Activated CD8-positive, alpha-beta T cell treated with anti-CD3 and anti-CD28 coated beads, Interleukin-2, amount 10 ng/mL, durations not matched to agents 7 days and 5 days (primary cell): ENCODE data around the gene TENT4B. TPM values are rescaled to one million over a fixed set of nuclear protein-coding genes. Genes with fewer than 3 reads are reported as not detected.
A peak's percentile ranks its signal among the peaks of the same experiment; 100 is the strongest.

Experiments used
- ATAC-seq: fragments of 150-1000 bp; cut with Tn5 transposase; one replicate; pipeline ENCODE4 v1.10.0; 2021; ENCODE audit warnings: moderate library complexity
- CTCF ChIA-PET: fragments of 350-600 bp; sonication (Branson Sonifier 250); formaldehyde crosslinking; loops from one replicate; lab custom pipeline; 2021; ENCODE audit warnings: antibody characterized with exemption; lab: Charles Lee
- POLR2A ChIA-PET: fragments of 350-600 bp; sonication (Branson Sonifier 250); formaldehyde crosslinking; loops from one replicate; lab custom pipeline; 2021; ENCODE audit warnings: antibody characterized with exemption; lab: Charles Lee
- DNase-seq: peaks from one replicate; pipeline ENCODE4 v3.0.0-alpha.2; 2020
- H3K27ac Mint-ChIP-seq: one replicate; pipeline ENCODE4 v1.8.0; 2021; ENCODE audit warnings: mild to moderate bottlenecking, mixed read lengths
- H3K27me3 Mint-ChIP-seq: one replicate; pipeline ENCODE4 v1.8.0; 2021; ENCODE audit warnings: low read depth, mixed read lengths
- H3K36me3 Mint-ChIP-seq: one replicate; pipeline ENCODE4 v1.8.0; 2021; ENCODE audit warnings: low read depth, mixed read lengths
- H3K4me1 Mint-ChIP-seq: one replicate; pipeline ENCODE4 v1.8.0; 2021; ENCODE audit warnings: low read depth, mixed read lengths
- H3K4me3 Mint-ChIP-seq: one replicate; pipeline ENCODE4 v1.8.0; 2021; ENCODE audit warnings: mild to moderate bottlenecking, mixed read lengths
- H3K9me3 Mint-ChIP-seq: one replicate; pipeline ENCODE4 v1.8.0; 2022; ENCODE audit warnings: mixed read lengths; ENCODE audit not compliant: insufficient read depth
- total RNA-seq, 2 experiments: library from RNA; stranded (reverse); gene quantifications; one replicate each; pipeline ENCODE4 v1.2.3, GENCODE V29; 2021

The TENT4B gene
- total RNA-seq, 2 experiments from 2014 or later: 17.3 to 18.0 TPM

- ChIA-PET POLR2A (interaction anchor here (0.7 to 3.2 kb wide), 21 partner anchors 8 to 409 kb away, joined by 3 to 18 read pairs (median 3); partner anchors contain the start of genes ADCY7 and HEATR3), CTCF (interaction anchor here (0.9 to 3.4 kb wide), 24 partner anchors 8 to 393 kb away, joined by 3 to 23 read pairs (median 6); partner anchors contain the start of genes ADCY7 and CNEP1R1)
- peaks cover 98% of the 10 kb centered on the region for H3K4me1 Mint-ChIP-seq
- H3K36me3 Mint-ChIP-seq: peaks cover 78% of the 10 kb centered on the region
- ATAC-seq (peak; percentile 65), DNase-seq (peak; percentile 75)
- no peaks in the 10 kb centered on the region for H3K9me3 Mint-ChIP-seq
- peak overlapping the region; percentile 79 for H3K4me3 Mint-ChIP-seq
- peak overlapping the region; percentile 98 for H3K27ac Mint-ChIP-seq
- H3K27me3 Mint-ChIP-seq: no peaks in the 10 kb centered on the region
Measured at GRCh38 chr16:50274326-50275097, 121.4 kb downstream of the TENT4B start.

DNA sequence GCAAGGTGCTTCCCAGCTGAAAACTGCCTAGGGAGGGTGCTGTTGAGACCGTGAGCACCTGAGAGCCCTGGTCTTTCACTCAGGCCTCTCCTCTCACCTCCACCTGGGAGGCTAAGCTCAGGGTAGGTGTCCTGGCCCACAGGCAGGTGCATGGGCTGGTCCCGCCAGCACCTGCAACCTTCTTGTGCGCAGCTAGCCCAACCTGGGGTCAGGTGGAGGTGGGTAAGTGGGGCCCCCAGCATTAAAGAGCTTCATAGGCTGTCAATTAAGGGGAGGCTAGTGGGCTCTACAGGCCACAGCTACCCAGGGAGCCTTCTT, 122.0 kb downstream of the TENT4B start:
- no peak for DNase-seq
- ChIA-PET POLR2A (interaction anchor here (0.7 to 3.2 kb wide), 17 partner anchors 10 to 408 kb away, joined by 3 to 18 read pairs (median 4); partner anchors contain the start of genes ADCY7, CNEP1R1 and HEATR3), CTCF (interaction anchor here (0.9 to 3.4 kb wide), 22 partner anchors 8 to 392 kb away, joined by 3 to 23 read pairs (median 6); partner anchors contain the start of genes ADCY7 and CNEP1R1)
- H3K36me3 Mint-ChIP-seq: peaks cover 79% of the 10 kb centered on the region
- H3K9me3 Mint-ChIP-seq: no peaks in the 10 kb centered on the region
- peaks cover 98% of the 10 kb centered on the region for H3K4me1 Mint-ChIP-seq
- H3K27me3 Mint-ChIP-seq: no peaks in the 10 kb centered on the region
- H3K27ac Mint-ChIP-seq: peak overlapping the region; percentile 98
- H3K4me3 Mint-ChIP-seq: peak overlapping the region; percentile 79
- no peak for ATAC-seq

- Mint-ChIP-seq H3K27ac (peak overlapping the region; percentile 98), H3K27me3 (no peaks in the 10 kb centered on the region), H3K36me3 (peaks cover 79% of the 10 kb centered on the region), H3K4me3 (peak overlapping the region; percentile 79), H3K4me1 (peaks cover 98% of the 10 kb centered on the region), H3K9me3 (no peaks in the 10 kb centered on the region)
- ChIA-PET CTCF (interaction anchor here (0.9 to 3.4 kb wide), 18 partner anchors 10 to 392 kb away, joined by 3 to 23 read pairs (median 6); partner anchors contain the start of genes ADCY7 and CNEP1R1), POLR2A (interaction anchor here (0.7 to 3.2 kb wide), 10 partner anchors 9 to 408 kb away, joined by 3 to 18 read pairs (median 4); partner anchors contain the start of genes ADCY7 and CNEP1R1)
- ATAC-seq: no peak
- DNase-seq: no peak
Measured at GRCh38 chr16:50275428-50276325, 122.6 kb downstream of the TENT4B start.

DNA sequence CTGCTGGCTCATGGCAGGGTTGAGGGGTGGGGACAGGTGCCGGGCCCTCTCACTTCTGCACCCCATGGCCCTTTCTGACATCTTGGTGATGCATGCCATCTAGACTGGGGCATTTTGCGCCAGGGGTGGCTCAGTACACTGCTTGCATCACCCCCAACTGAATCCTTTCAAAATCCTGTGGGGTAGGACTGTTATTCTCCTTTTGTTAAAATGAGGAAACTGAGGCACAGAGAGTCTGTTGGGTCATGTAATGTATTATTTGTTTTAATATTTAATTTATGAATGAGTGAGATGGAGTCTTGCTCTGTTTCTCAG, 123.2 kb downstream of the TENT4B start:
- peaks cover 73% of the 10 kb centered on the region for H3K36me3 Mint-ChIP-seq
- H3K27ac Mint-ChIP-seq: peak overlapping the region; percentile 98
- no peak overlapping the region for H3K4me3 Mint-ChIP-seq
- ChIA-PET CTCF (interaction anchor here (3.1 to 3.4 kb wide), 3 partner anchors 50 to 251 kb away, joined by 14 to 23 read pairs (median 19); partner anchors contain the start of gene CNEP1R1), POLR2A (interaction anchor here (0.9 kb wide), 1 partner anchor 9 kb away, joined by 3 read pairs; no protein-coding TSS in a partner anchor)
- DNase-seq (no peak), ATAC-seq (no peak)
- peaks cover 98% of the 10 kb centered on the region for H3K4me1 Mint-ChIP-seq
- H3K9me3 Mint-ChIP-seq: no peaks in the 10 kb centered on the region
- H3K27me3 Mint-ChIP-seq: no peaks in the 10 kb centered on the region

DNA sequence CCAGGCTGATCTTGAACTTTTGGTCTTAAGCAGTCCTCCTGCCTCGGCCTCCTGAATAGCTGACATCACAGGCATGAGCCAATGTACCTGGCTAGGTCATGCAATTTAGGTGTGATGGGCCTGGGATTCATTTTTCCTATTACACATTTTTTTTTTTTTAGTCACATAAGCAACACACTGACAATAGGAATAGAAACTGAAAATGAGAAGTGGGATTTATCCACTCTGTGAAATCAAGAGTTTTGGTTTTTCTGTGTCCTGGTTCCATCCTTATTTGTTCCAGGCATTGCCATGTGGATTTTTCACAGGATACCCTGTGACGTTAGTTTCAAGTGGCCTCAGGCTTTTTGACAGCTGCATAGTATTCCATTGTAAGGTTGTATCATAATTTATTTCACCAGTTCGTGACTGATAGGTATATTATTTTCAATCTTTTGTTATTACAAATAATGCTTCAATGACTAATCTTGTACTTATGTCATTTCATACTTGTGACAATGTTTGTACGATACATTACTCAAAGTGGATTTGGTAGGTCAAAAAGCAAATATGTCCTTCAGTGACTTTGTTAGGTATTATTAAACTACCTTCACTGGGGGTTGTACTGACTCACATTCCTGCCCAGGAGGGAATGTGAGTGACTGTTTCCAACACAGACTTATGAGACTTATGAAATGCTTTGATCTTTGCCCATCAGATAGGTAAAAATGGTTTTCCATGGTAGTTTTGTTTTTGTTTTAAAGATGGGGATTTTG, 123.9 kb downstream of the TENT4B start:
- no peak for ATAC-seq
- peak overlapping the region; percentile 86 for H3K27ac Mint-ChIP-seq
- peaks cover 98% of the 10 kb centered on the region for H3K4me1 Mint-ChIP-seq
- POLR2A ChIA-PET: interaction anchor here (0.6 to 1.0 kb wide), 4 partner anchors 10 to 492 kb away, joined by 3 read pairs; no protein-coding TSS in a partner anchor
- CTCF ChIA-PET: interaction anchor here (1.1 to 3.3 kb wide), 6 partner anchors 11 to 252 kb away, joined by 3 to 13 read pairs (median 7); partner anchors contain the start of genes ADCY7 and CNEP1R1
- peaks cover 67% of the 10 kb centered on the region for H3K36me3 Mint-ChIP-seq
- no peak for DNase-seq
- H3K9me3 Mint-ChIP-seq: no peaks in the 10 kb centered on the region
- H3K4me3 Mint-ChIP-seq: peak overlapping the region; percentile 56
- H3K27me3 Mint-ChIP-seq: no peaks in the 10 kb centered on the region

- CTCF ChIA-PET: interaction anchor here (0.6 to 3.3 kb wide), 11 partner anchors 8 to 387 kb away, joined by 3 to 13 read pairs (median 4); partner anchors contain the start of genes ADCY7 and CNEP1R1
- peak overlapping the region; percentile 86 for H3K27ac Mint-ChIP-seq
- H3K27me3 Mint-ChIP-seq: no peaks in the 10 kb centered on the region
- no peaks in the 10 kb centered on the region for H3K9me3 Mint-ChIP-seq
- peaks cover 98% of the 10 kb centered on the region for H3K4me1 Mint-ChIP-seq
- POLR2A ChIA-PET: interaction anchor here (2.6 kb wide), 1 partner anchor 12 kb away, joined by 8 read pairs; the partner anchor contains the start of gene ADCY7
- DNase-seq (no peak), ATAC-seq (no peak)
- H3K4me3 Mint-ChIP-seq: peak overlapping the region; percentile 56
- peaks cover 63% of the 10 kb centered on the region for H3K36me3 Mint-ChIP-seq
Measured at GRCh38 chr16:50278251-50278650, 125.1 kb downstream of the TENT4B start.

GRCh38 chr16:50279504-50279865, 126.4 kb downstream of the TENT4B start:
- no peak for ATAC-seq
- Mint-ChIP-seq H3K36me3 (peaks cover 66% of the 10 kb centered on the region), H3K4me1 (peaks cover 98% of the 10 kb centered on the region), H3K4me3 (no peak overlapping the region), H3K9me3 (no peaks in the 10 kb centered on the region), H3K27me3 (no peaks in the 10 kb centered on the region), H3K27ac (no peak overlapping the region)
- no peak for DNase-seq
- CTCF ChIA-PET: interaction anchor here (0.9 to 3.3 kb wide), 5 partner anchors 29 to 76 kb away, joined by 3 to 13 read pairs (median 5); no protein-coding TSS in a partner anchor
- POLR2A ChIA-PET: interaction anchor here (1.2 to 2.6 kb wide), 2 partner anchors 13 to 34 kb away, joined by 4 to 8 read pairs; partner anchors contain the start of gene ADCY7

GRCh38 chr16:50280932-50281331, 127.8 kb downstream of the TENT4B start:
- H3K27me3 Mint-ChIP-seq: no peaks in the 10 kb centered on the region
- peaks cover 73% of the 10 kb centered on the region for H3K36me3 Mint-ChIP-seq
- peak overlapping the region; percentile 65 for H3K4me3 Mint-ChIP-seq
- no peaks in the 10 kb centered on the region for H3K9me3 Mint-ChIP-seq
- ChIA-PET POLR2A (interaction anchor here (0.7 kb wide), 1 partner anchor 13 kb away, joined by 3 read pairs; no protein-coding TSS in a partner anchor), CTCF (interaction anchor here (1.3 to 1.7 kb wide), 3 partner anchors 13 to 384 kb away, joined by 3 to 7 read pairs (median 7); no protein-coding TSS in a partner anchor)
- H3K27ac Mint-ChIP-seq: peak overlapping the region; percentile 83
- no peak for ATAC-seq
- peaks cover 98% of the 10 kb centered on the region for H3K4me1 Mint-ChIP-seq
- no peak for DNase-seq
